IMR-90 (cell line): ENCODE results near the gene TWIST2. TPM values are rescaled to one million over a fixed set of nuclear protein-coding genes. Genes with fewer than 3 reads are reported as not detected.

Source experiments
- ATAC-seq: fragments of 200-7000 bp; cut with Tn5 transposase; 2 replicates; pipeline ENCODE4 v1.9.1; 2020; ENCODE audit warnings: low read depth, mild to moderate bottlenecking, moderate library complexity
- BruUV-seq: library from RNA; stranded (reverse); fragments of 400-500 nt; replicated peaks from 2 replicates; lab custom pipeline; 2021; lab: Mats Ljungman, UMichigan
- CTCF ChIA-PET: fragments of 300-600 bp; formaldehyde crosslinking; extraction: SDS; loops from one replicate; lab custom pipeline; 2021; ENCODE audit warnings: antibody characterized with exemption; lab: Yijun Ruan, JAX
- POLR2A ChIA-PET: fragments of 300-600 bp; sonication (Branson Sonifier 250); formaldehyde crosslinking; loops from one replicate; lab custom pipeline; 2022; ENCODE audit warnings: antibody characterized with exemption; ENCODE audit not compliant: unreplicated experiment; lab: Charles Lee
- DNase-seq: peaks from one replicate; pipeline ENCODE4 v3.0.0; 2013
- H2AFZ ChIP-seq: replicated peaks from 2 replicates; pipeline ENCODE3; 2013; ENCODE audit warnings: low read length, mild to moderate bottlenecking; ENCODE audit not compliant: poor library complexity
- H2AK5ac ChIP-seq: 2 replicates; pipeline ENCODE4 v1.6.1; 2013; ENCODE audit warnings: low read depth, low read length, inconsistent platforms
- H2AK9ac ChIP-seq: replicated peaks from 2 replicates; pipeline ENCODE3; 2013; ENCODE audit warnings: mild to moderate bottlenecking, low read depth, low read length, moderate library complexity; ENCODE audit not compliant: poor library complexity
- H2BK120ac ChIP-seq: 2 replicates; pipeline ENCODE4 v1.6.1; 2013; ENCODE audit warnings: low read depth, low read length, inconsistent platforms
- H2BK15ac ChIP-seq: 3 replicates; pipeline ENCODE4 v1.6.1; 2013; ENCODE audit warnings: low read depth, low read length, inconsistent platforms
- H2BK20ac ChIP-seq: 2 replicates; pipeline ENCODE4 v1.6.1; 2013; ENCODE audit warnings: low read depth, mild to moderate bottlenecking, inconsistent platforms, low read length, moderate library complexity
- H2BK5ac ChIP-seq: 2 replicates; pipeline ENCODE4 v1.6.1; 2013; ENCODE audit warnings: mild to moderate bottlenecking, low read depth, low read length, inconsistent platforms; ENCODE audit not compliant: poor library complexity, severe bottlenecking
- H3K14ac ChIP-seq: replicated peaks from 2 replicates; pipeline ENCODE4 v1.6.1; 2013; ENCODE audit warnings: low read depth, low read length, inconsistent platforms
- H3K18ac ChIP-seq: 2 replicates; pipeline ENCODE4 v1.6.1; 2013; ENCODE audit warnings: low read depth, low read length, control low read depth
- H3K23ac ChIP-seq: 2 replicates; pipeline ENCODE4 v1.6.1; 2013; ENCODE audit warnings: low read depth, low read length, inconsistent platforms
- H3K27ac ChIP-seq: 2 replicates; pipeline ENCODE4 v1.5.1; 2013; ENCODE audit warnings: mild to moderate bottlenecking, control low read depth, low read length; ENCODE audit not compliant: insufficient read depth
- H3K27me3 ChIP-seq: 2 replicates; pipeline ENCODE4 v1.6.1; 2013; ENCODE audit warnings: low read length; ENCODE audit not compliant: control insufficient read depth, insufficient read depth
- H3K36me3 ChIP-seq: 2 replicates; pipeline ENCODE4 v1.6.1; 2013; ENCODE audit warnings: low read length, mixed read lengths; ENCODE audit not compliant: control insufficient read depth, insufficient read depth
- H3K4ac ChIP-seq: 2 replicates; pipeline ENCODE4 v1.6.1; 2013; ENCODE audit warnings: low read depth, low read length, inconsistent platforms
- H3K4me1 ChIP-seq: 2 replicates; pipeline ENCODE4 v1.6.1; 2013; ENCODE audit warnings: low read length, mixed read lengths; ENCODE audit not compliant: control insufficient read depth, insufficient read depth
- H3K4me2 ChIP-seq: 2 replicates; pipeline ENCODE4 v1.6.1; 2013; ENCODE audit warnings: low read depth, mild to moderate bottlenecking, control low read depth, low read length, moderate library complexity
- H3K4me3 ChIP-seq: 2 replicates; pipeline ENCODE4 v1.5.1; 2013; ENCODE audit warnings: low read depth, mild to moderate bottlenecking, control low read depth, low read length, moderate library complexity; ENCODE audit not compliant: insufficient read depth
- H3K56ac ChIP-seq: 2 replicates; pipeline ENCODE4 v1.6.1; 2013; ENCODE audit warnings: low read length, inconsistent platforms; ENCODE audit not compliant: insufficient read depth; ENCODE audit errors: extremely low read depth
- H3K79me1 ChIP-seq, 2 experiments: 2 replicates each; pipeline ENCODE4 v1.6.1; 2013; ENCODE audit warnings: low read length in 2 of 2, inconsistent platforms in 1 of 2, low read depth in 1 of 2
- H3K9ac ChIP-seq: 2 replicates; pipeline ENCODE4 v1.6.1; 2013; ENCODE audit warnings: low read depth, low read length, control low read depth
- H3K9me1 ChIP-seq: 2 replicates; pipeline ENCODE4 v1.6.1; 2013; ENCODE audit warnings: low read length, inconsistent platforms; ENCODE audit not compliant: insufficient read depth
- H3K9me3 ChIP-seq: 2 replicates; pipeline ENCODE4 v1.6.1; 2013; ENCODE audit warnings: low read length; ENCODE audit not compliant: control insufficient read depth, insufficient read depth
- H4K20me1 ChIP-seq: 2 replicates; pipeline ENCODE4 v1.6.1; 2013; ENCODE audit warnings: low read length, inconsistent platforms; ENCODE audit not compliant: insufficient read depth
- H4K5ac ChIP-seq: 2 replicates; pipeline ENCODE4 v1.6.1; 2013; ENCODE audit warnings: mild to moderate bottlenecking, low read depth, low read length, control low read depth
- H4K8ac ChIP-seq, 2 experiments: 2 replicates each; pipeline ENCODE4 v1.6.1; 2013; ENCODE audit warnings: low read depth in 2 of 2, low read length in 2 of 2, control low read depth in 1 of 2, inconsistent platforms in 1 of 2
- H4K91ac ChIP-seq: 2 replicates; pipeline ENCODE4 v1.6.1; 2013; ENCODE audit warnings: low read depth, low read length, inconsistent platforms; ENCODE audit not compliant: insufficient read depth
- CEBPB ChIP-seq: IDR thresholded peaks from 2 replicates; pipeline ENCODE4 v1.6.1; 2012; ENCODE audit warnings: low read depth, low read length, improper control_type of control experiment
- NFE2L2 ChIP-seq: fragments of 150-350 bp; IDR thresholded peaks from 2 replicates; pipeline ENCODE4 v1.6.1; 2016; ENCODE audit warnings: low read depth, mild to moderate bottlenecking, low read length
- RCOR1 ChIP-seq: IDR thresholded peaks from 2 replicates; pipeline ENCODE4 v1.6.1; 2012; ENCODE audit warnings: mild to moderate bottlenecking, low read length, improper control_type of control experiment; ENCODE audit not compliant: insufficient replicate concordance
- RFX5 ChIP-seq: IDR thresholded peaks from 2 replicates; pipeline ENCODE4 v1.8.0; 2012; ENCODE audit warnings: low read depth, mild to moderate bottlenecking, low read length, moderate library complexity
- WGBS, 2 experiments: methylation state at CpG; one replicate each; pipeline versions ENCODE4 v1.1.5 to v1.1.7; 2013; ENCODE audit warnings: missing lambda C conversion rate in 2 of 2; ENCODE audit not compliant: insufficient read length in 1 of 2; ENCODE audit errors: extremely low coverage in 2 of 2; 5-methylcytosine and 5-hydroxymethylcytosine counted together
- dilution Hi-C: fragments of 300-500 bp; cut with HindIII; formaldehyde crosslinking; loops from one replicate; pipeline ENCODE4 v1.14.3; 2018; ENCODE audit warnings: low sequenced_read_pairs; ENCODE audit not compliant: unreplicated experiment
- in situ Hi-C: fragments of 300-500 bp; cut with MboI; formaldehyde crosslinking; loops from 3 replicates; pipeline ENCODE4 v1.14.3; 2019; ENCODE audit warnings: low sequenced_read_pairs, inconsistent platforms, mixed read lengths
- intact Hi-C: fragments of 100-400 bp; cut with micrococcal nuclease; formaldehyde crosslinking; loops from 2 replicates; pipeline ENCODE4 v1.10.0; 2022
- polyA plus RNA-seq, 3 experiments: library from polyadenylated mRNA; depleted of rRNA; stranded (reverse); fragments of >200 nt; gene quantifications; 2 replicates each; pipeline ENCODE4 v1.2.3, GENCODE V29; 2012; ENCODE audit warnings: low replicate concordance in 1 of 3
- total RNA-seq: library from RNA; depleted of rRNA; stranded (reverse); fragments of >200 nt; gene quantifications from 2 replicates; pipeline ENCODE4 v1.2.3, GENCODE V29; 2012

The TWIST2 gene
- total and polyA plus RNA-seq, 2 of the 4 experiments (the other 2 are of a cell fraction), result 9.3 to 33.6 TPM

DNA sequence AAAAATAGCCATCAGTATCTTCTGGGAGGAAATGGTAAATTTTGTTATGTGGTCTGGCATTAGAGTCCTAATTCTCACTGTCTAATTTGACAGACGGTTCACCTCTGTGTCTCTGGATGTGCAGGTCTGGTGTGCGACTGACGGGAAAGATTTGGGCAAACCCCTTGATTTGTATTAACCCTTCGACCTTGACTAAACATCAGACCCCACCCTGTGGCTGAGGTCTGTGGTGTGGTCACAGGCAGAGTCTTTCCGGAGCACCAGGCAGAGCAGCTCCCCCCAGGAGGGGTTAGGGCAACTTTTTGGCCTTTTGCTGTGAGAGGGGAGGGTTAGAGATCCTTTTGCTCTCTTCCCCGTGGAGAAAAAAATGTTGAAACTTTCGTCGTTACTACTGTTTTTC, 6.4 kb downstream of the TWIST2 start:
- H3K36me3 ChIP-seq, result peaks cover 21% of the 10 kb centered on the region
- no peak overlapping the region for H3K4me3 ChIP-seq

More for the DNA sequence above, 6.4 kb downstream of the TWIST2 start:
- CTCF ChIA-PET, result interaction anchor here (0.6 kb wide), 1 partner anchor 1160 kb away, joined by 4 read pairs; no protein-coding TSS in a partner anchor
- Histone ChIP-seq H4K8ac (no peak overlapping the region), H2BK20ac (no peak overlapping the region), H3K27ac (no peak overlapping the region), H4K91ac (peak overlapping the region; percentile 6; the same call in 1 of the 2 replicates), H2AFZ (no peak overlapping the region), H2BK5ac (no peak overlapping the region), H3K4me2 (no peak overlapping the region), H4K20me1 (peaks cover 8% of the 10 kb centered on the region), H3K9ac (no peak overlapping the region), H3K23ac (no peak overlapping the region), H3K56ac (no peak overlapping the region), H2BK120ac (no peak overlapping the region), H4K5ac (no peak overlapping the region), H3K4ac (no peak overlapping the region), H2BK15ac (no peak overlapping the region), H2AK5ac (no peak overlapping the region), H3K79me1 (peaks cover 44 to 72% of the 10 kb centered on the region in 2 experiments), H3K27me3 (no peaks in the 10 kb centered on the region), H2AK9ac (no peak overlapping the region), H3K4me1 (peaks cover 15% of the 10 kb centered on the region), H3K14ac (no peak overlapping the region), H3K9me3 (no peaks in the 10 kb centered on the region), H3K9me1 (peaks cover 2% of the 10 kb centered on the region; the same call in 1 of the 2 replicates), H3K18ac (no peak overlapping the region)
- TF ChIP-seq CEBPB (no peak), NFE2L2 (no peak), RCOR1 (no peak), RFX5 (no peak)
- no CpG with 5 or more reads among the region's 8 CpGs for WGBS, 2 experiments
- ATAC-seq (no peak), DNase-seq (no peak)
- dilution Hi-C loops (no loop called here), intact Hi-C loops (no loop called here), in situ Hi-C loops (no loop called here)
- BruUV-seq, result no TSS peak
- POLR2A ChIA-PET, result no interaction called here
